H9 (cell line): ENCODE data around the gene PRAMEF20. TPM values are rescaled to one million over a fixed set of nuclear protein-coding genes. Genes with fewer than 3 reads are reported as not detected.
"Not testable (repeated sequence)": the region's sequence is repeated elsewhere in the genome, so short reads cannot be mapped to it uniquely, and the experiment has no call there.

ENCODE experiments used
- DNase-seq: peaks from one replicate; pipeline ENCODE4 v3.0.0-alpha.2; 2017
- H2AFZ ChIP-seq: one replicate; pipeline ENCODE4 v1.6.1; 2013; ENCODE audit warnings: mild to moderate bottlenecking, low read length, control low read depth, moderate library complexity
- H2AK5ac ChIP-seq: 2 replicates; pipeline ENCODE4 v1.6.1; 2013; ENCODE audit warnings: low read length, control low read depth, mixed read lengths; ENCODE audit not compliant: insufficient read length
- H2BK120ac ChIP-seq: one replicate; pipeline ENCODE4 v1.6.1; 2013; ENCODE audit warnings: low read depth, mild to moderate bottlenecking, low read length, control low read depth, inconsistent platforms; ENCODE audit not compliant: poor library complexity, severe bottlenecking
- H2BK12ac ChIP-seq: 2 replicates; pipeline ENCODE4 v1.6.1; 2013; ENCODE audit warnings: low read length, control low read depth, mixed read lengths, low read depth; ENCODE audit not compliant: insufficient read length
- H2BK15ac ChIP-seq: 2 replicates; pipeline ENCODE4 v1.6.1; 2013; ENCODE audit warnings: low read depth, low read length, control low read depth
- H2BK20ac ChIP-seq: one replicate; pipeline ENCODE4 v1.6.1; 2013; ENCODE audit warnings: low read depth, mild to moderate bottlenecking, low read length, control low read depth, inconsistent platforms; ENCODE audit not compliant: poor library complexity, severe bottlenecking
- H2BK5ac ChIP-seq: 2 replicates; pipeline ENCODE4 v1.6.1; 2013; ENCODE audit warnings: low read length, control low read depth, mixed read lengths; ENCODE audit not compliant: insufficient read length
- H3K14ac ChIP-seq: 2 replicates; pipeline ENCODE4 v1.6.1; 2013; ENCODE audit warnings: low read length, control low read depth; ENCODE audit not compliant: insufficient read depth
- H3K18ac ChIP-seq: 2 replicates; pipeline ENCODE4 v1.6.1; 2013; ENCODE audit warnings: low read depth, mild to moderate bottlenecking, mixed read lengths, low read length, control low read depth; ENCODE audit not compliant: insufficient read length
- H3K23ac ChIP-seq: 2 replicates; pipeline ENCODE4 v1.6.1; 2013; ENCODE audit warnings: low read length, control low read depth, mixed read lengths, low read depth; ENCODE audit not compliant: insufficient read length
- H3K23me2 ChIP-seq: 2 replicates; pipeline ENCODE4 v1.6.1; 2013; ENCODE audit warnings: low read depth, mild to moderate bottlenecking, mixed read lengths, low read length, control low read depth; ENCODE audit not compliant: insufficient read length, poor library complexity, severe bottlenecking
- H3K27ac ChIP-seq: 2 replicates; pipeline ENCODE4 v1.5.1; 2013; ENCODE audit warnings: low read length, control low read depth, mixed read lengths, low read depth; ENCODE audit not compliant: insufficient read length
- H3K27me3 ChIP-seq: 2 replicates; pipeline ENCODE4 v1.6.1; 2013; ENCODE audit warnings: low read length, control low read depth, inconsistent platforms; ENCODE audit not compliant: insufficient read depth
- H3K4ac ChIP-seq: 2 replicates; pipeline ENCODE4 v1.6.1; 2013; ENCODE audit warnings: low read depth, mild to moderate bottlenecking, control low read depth, inconsistent platforms, low read length, moderate library complexity
- H3K4me1 ChIP-seq: 2 replicates; pipeline ENCODE4 v1.6.1; 2013; ENCODE audit warnings: low read length, control low read depth, inconsistent platforms; ENCODE audit not compliant: insufficient read depth
- H3K4me2 ChIP-seq: 2 replicates; pipeline ENCODE4 v1.6.1; 2013; ENCODE audit warnings: low read length, control low read depth, mixed read lengths; ENCODE audit not compliant: insufficient read length, insufficient read depth
- H3K56ac ChIP-seq: 2 replicates; pipeline ENCODE4 v1.6.1; 2013; ENCODE audit warnings: low read depth, mild to moderate bottlenecking, mixed read lengths, low read length, control low read depth; ENCODE audit not compliant: insufficient read length
- H3K79me1 ChIP-seq: 2 replicates; pipeline ENCODE4 v1.6.1; 2013; ENCODE audit warnings: low read depth, mild to moderate bottlenecking, moderate library complexity, low read length, control low read depth, inconsistent platforms; ENCODE audit not compliant: insufficient read depth, poor library complexity, severe bottlenecking
- H3K79me2 ChIP-seq: 2 replicates; pipeline ENCODE4 v1.6.1; 2013; ENCODE audit warnings: low read length, control low read depth, inconsistent platforms; ENCODE audit not compliant: insufficient read depth
- H3K9ac ChIP-seq: 2 replicates; pipeline ENCODE4 v1.6.1; 2013; ENCODE audit warnings: low read length, control low read depth, mixed read lengths; ENCODE audit not compliant: insufficient read length; ENCODE audit errors: extremely low read depth
- H3K9me3 ChIP-seq: one replicate; pipeline ENCODE4 v1.6.1; 2013; ENCODE audit warnings: low read depth, low read length, inconsistent platforms; ENCODE audit not compliant: control insufficient read depth
- H3T11ph ChIP-seq: one replicate; pipeline ENCODE4 v1.6.1; 2013; ENCODE audit warnings: mild to moderate bottlenecking, low read length, control low read depth, inconsistent platforms
- H4K20me1 ChIP-seq: one replicate; pipeline ENCODE4 v1.6.1; 2013; ENCODE audit not compliant: control insufficient read depth, insufficient read length, insufficient read depth
- H4K5ac ChIP-seq: 2 replicates; pipeline ENCODE4 v1.6.1; 2013; ENCODE audit warnings: low read depth, mild to moderate bottlenecking, mixed read lengths, low read length, control low read depth; ENCODE audit not compliant: insufficient read length
- H4K8ac ChIP-seq: replicated peaks from 2 replicates; pipeline ENCODE4 v1.6.1; 2013; ENCODE audit warnings: low read length, control low read depth, mixed read lengths, low read depth; ENCODE audit not compliant: insufficient read length
- H4K91ac ChIP-seq: 2 replicates; pipeline ENCODE4 v1.6.1; 2013; ENCODE audit warnings: low read depth, mild to moderate bottlenecking, moderate library complexity, mixed read lengths, low read length, control low read depth; ENCODE audit not compliant: insufficient read length
- H3K27ac Mint-ChIP-seq, 3 experiments: 2 replicates in 2 of 3; 3 replicates in 1 of 3; pipeline ENCODE4 v1.8.0; 2020 to 2021; ENCODE audit warnings: mixed read lengths in 3 of 3, mild to moderate bottlenecking in 1 of 3, moderate library complexity in 1 of 3
- H3K27me3 Mint-ChIP-seq: 2 replicates; pipeline ENCODE4 v1.8.0; 2021; ENCODE audit warnings: low read depth, mild to moderate bottlenecking, moderate library complexity, mixed read lengths
- H3K36me3 Mint-ChIP-seq, 3 experiments: 2 replicates in 2 of 3; 3 replicates in 1 of 3; pipeline ENCODE4 v1.8.0; 2020 to 2021; ENCODE audit warnings: low read depth in 3 of 3, mixed read lengths in 3 of 3; ENCODE audit not compliant: insufficient read depth in 1 of 3
- H3K4me1 Mint-ChIP-seq, 2 experiments: 2 replicates each; pipeline ENCODE4 v1.8.0; 2020; ENCODE audit warnings: mixed read lengths in 2 of 2
- H3K4me3 Mint-ChIP-seq, 2 experiments: 2 replicates in 1 of 2; 3 replicates in 1 of 2; pipeline ENCODE4 v1.8.0; 2020 to 2021; ENCODE audit warnings: mild to moderate bottlenecking in 2 of 2, mixed read lengths in 2 of 2, moderate library complexity in 1 of 2
- H3K9me3 Mint-ChIP-seq, 2 experiments: 2 replicates in 1 of 2; 3 replicates in 1 of 2; pipeline ENCODE4 v1.8.0; 2020; ENCODE audit warnings: mild to moderate bottlenecking in 2 of 2, mixed read lengths in 2 of 2, moderate library complexity in 1 of 2
- WGBS: extraction: QIAGEN DNeasy Blood & Tissue Kit; methylation state at CpG from one replicate; pipeline ENCODE4 v1.1.7; 2013; ENCODE audit warnings: missing lambda C conversion rate, low lambda C conversion rate, mixed read lengths; ENCODE audit not compliant: insufficient read length; ENCODE audit errors: extremely low coverage; 5-methylcytosine and 5-hydroxymethylcytosine counted together
- total RNA-seq: library from RNA; stranded (reverse); gene quantifications from 2 replicates; pipeline ENCODE4 v1.2.1, GENCODE V29; 2021

The PRAMEF20 gene
- total RNA-seq, 1 experiment from 2014 or later, result not detected

- not testable (repeated sequence) for DNase-seq
- no CpG with 5 or more reads among the region's 4 CpGs for WGBS
Observed at GRCh38 chr1:13368544-13368943, 41.7 kb upstream of the PRAMEF20 start.

GRCh38 chr1:13378983-13379382 lies 31.3 kb upstream of the PRAMEF20 start:
- H2AFZ ChIP-seq, H3K14ac ChIP-seq, H3K56ac ChIP-seq, H2BK20ac ChIP-seq, H4K91ac ChIP-seq, H4K5ac ChIP-seq, H3K4ac ChIP-seq, H2BK5ac ChIP-seq, H3K79me1 ChIP-seq, H3K23ac ChIP-seq, H3T11ph ChIP-seq, H3K4me3 Mint-ChIP-seq, H4K8ac ChIP-seq, H3K27me3 ChIP-seq, H4K20me1 ChIP-seq, DNase-seq, H2BK12ac ChIP-seq, H3K4me1 Mint-ChIP-seq, H3K27ac ChIP-seq, H3K4me1 ChIP-seq, H2BK15ac ChIP-seq, H3K23me2 ChIP-seq, H3K27me3 Mint-ChIP-seq, H2BK120ac ChIP-seq, H3K79me2 ChIP-seq, H3K9ac ChIP-seq, H2AK5ac ChIP-seq, H3K18ac ChIP-seq, H3K27ac Mint-ChIP-seq, H3K4me2 ChIP-seq: not testable (repeated sequence)
- H3K9me3 ChIP-seq, result peaks cover 41% of the 10 kb centered on the region
- Mint-ChIP-seq H3K36me3 (peaks cover 0 to 16% (median 3%) of the 10 kb centered on the region in 3 experiments; a peak in 4 of 7 replicates), H3K9me3 (peaks cover 67 to 86% of the 10 kb centered on the region in 2 experiments)
- WGBS, result no CpG with 5 or more reads among the region's 3 CpGs

More at GRCh38 chr1:13368544-13368943, 41.7 kb upstream of the PRAMEF20 start:
- not testable (repeated sequence) for H3K23ac ChIP-seq, H3K27me3 Mint-ChIP-seq, H3K56ac ChIP-seq, H4K91ac ChIP-seq, H3T11ph ChIP-seq, H3K4me2 ChIP-seq, H2BK5ac ChIP-seq, H3K14ac ChIP-seq, H3K4me3 Mint-ChIP-seq, H3K23me2 ChIP-seq, H4K5ac ChIP-seq, H2AFZ ChIP-seq, H3K4me1 ChIP-seq, H4K8ac ChIP-seq, H3K79me2 ChIP-seq, H2BK120ac ChIP-seq, H3K4ac ChIP-seq, H3K9ac ChIP-seq, H2AK5ac ChIP-seq, H2BK15ac ChIP-seq, H3K27ac ChIP-seq, H2BK20ac ChIP-seq, H2BK12ac ChIP-seq, H3K18ac ChIP-seq, H4K20me1 ChIP-seq, H3K27me3 ChIP-seq, H3K79me1 ChIP-seq, H3K4me1 Mint-ChIP-seq, H3K27ac Mint-ChIP-seq
- peaks cover 0 to 17% (median 5%) of the 10 kb centered on the region in 3 experiments; a peak in 5 of 7 replicates for H3K36me3 Mint-ChIP-seq
- H3K9me3 ChIP-seq, result peaks cover 32% of the 10 kb centered on the region
- H3K9me3 Mint-ChIP-seq, result peaks cover 55 to 70% of the 10 kb centered on the region in 2 experiments
